DMS53 treated with DMSO at 0.1 percent for 48 hours (cell line): Measurements from ENCODE around the gene HOXA13.

ENCODE experiments used
- DNase-seq: peaks from one replicate; lab custom pipeline; 2025; ENCODE audit not compliant: unreplicated experiment; lab: John Stamatoyannopoulos, UW

HOXA13 gene

DNA sequence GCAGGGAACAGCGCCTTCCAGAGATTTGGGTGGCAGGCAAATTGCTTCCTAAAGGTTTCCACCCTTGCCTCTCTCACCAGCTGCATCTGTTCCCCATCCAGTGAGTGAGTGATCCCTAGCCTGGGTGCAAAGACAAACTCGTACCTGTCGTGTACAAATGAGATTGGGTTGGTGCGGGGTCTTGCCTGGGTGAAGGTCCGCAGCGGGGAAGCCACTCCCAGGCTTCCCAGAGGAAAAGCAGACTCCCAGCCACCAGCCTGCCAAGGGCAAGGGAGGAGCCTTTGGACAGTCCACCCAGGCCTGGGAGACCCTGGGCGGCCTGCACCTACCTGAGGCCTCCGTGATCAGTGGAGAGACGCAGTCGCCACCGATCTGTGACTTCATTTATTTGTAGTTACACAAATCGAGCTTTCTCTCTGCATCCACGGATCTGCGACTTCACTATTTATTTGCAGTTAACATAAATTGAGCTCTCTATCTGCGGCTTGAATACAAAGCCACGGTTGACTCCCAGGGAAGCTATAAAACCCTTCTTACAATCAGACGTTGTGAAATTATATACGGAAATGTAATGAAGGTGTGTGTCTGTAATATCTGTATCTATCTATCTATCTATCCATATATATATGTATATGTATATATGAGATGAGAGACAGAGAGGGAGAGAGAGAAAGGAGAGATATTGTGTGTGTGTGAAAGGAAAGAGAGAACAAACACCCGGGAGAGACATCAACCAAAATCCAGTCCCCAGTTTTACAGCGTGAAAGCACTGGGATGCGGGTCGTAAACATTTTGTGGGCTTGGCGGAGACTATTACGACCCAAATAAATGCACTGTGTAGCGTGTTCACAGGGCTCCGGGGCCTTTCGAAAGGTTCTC lies 40.4 kb downstream of the HOXA13 start:
- DNase-seq: no peak

DNA sequence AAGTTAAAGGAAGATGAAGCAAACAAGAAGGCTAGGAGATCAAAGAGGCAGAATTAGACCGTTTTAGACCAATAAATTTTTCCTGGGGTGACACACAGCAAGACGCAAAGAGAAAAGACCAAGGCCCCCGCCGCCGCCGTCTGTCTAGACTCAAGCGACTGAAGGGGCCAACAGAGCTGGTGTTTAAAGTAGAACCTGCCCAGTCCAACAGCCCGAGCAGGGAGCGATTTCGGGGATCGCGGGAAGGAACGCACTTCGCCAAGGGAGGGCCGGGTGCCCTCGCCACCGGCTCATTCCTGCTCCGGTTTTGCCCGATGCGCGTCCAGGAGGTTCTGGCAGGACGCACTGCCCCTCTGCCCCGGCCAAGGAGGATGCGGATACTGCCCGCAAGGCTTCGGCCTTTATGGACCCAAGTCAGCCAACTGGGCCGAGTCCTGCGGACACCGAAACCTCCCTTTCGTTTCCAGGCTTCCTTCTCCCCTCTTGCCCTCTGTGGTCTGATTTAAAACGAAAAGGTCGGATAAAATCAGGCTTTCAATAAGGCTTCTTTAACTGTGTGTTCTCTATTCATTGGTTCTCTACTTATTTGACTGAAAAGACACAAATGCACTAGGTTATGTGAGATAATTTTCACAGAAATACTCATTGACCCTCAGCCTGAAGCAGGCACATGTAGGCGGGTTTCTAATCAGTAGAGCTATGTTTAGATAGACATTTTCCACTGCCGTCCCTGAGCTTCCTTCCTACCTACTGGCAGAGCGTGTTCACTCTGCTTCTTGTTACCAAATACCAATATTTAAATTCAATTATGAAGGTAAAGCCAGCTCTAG lies 41.2 kb downstream of the HOXA13 start:
- DNase-seq: no peak

DNA sequence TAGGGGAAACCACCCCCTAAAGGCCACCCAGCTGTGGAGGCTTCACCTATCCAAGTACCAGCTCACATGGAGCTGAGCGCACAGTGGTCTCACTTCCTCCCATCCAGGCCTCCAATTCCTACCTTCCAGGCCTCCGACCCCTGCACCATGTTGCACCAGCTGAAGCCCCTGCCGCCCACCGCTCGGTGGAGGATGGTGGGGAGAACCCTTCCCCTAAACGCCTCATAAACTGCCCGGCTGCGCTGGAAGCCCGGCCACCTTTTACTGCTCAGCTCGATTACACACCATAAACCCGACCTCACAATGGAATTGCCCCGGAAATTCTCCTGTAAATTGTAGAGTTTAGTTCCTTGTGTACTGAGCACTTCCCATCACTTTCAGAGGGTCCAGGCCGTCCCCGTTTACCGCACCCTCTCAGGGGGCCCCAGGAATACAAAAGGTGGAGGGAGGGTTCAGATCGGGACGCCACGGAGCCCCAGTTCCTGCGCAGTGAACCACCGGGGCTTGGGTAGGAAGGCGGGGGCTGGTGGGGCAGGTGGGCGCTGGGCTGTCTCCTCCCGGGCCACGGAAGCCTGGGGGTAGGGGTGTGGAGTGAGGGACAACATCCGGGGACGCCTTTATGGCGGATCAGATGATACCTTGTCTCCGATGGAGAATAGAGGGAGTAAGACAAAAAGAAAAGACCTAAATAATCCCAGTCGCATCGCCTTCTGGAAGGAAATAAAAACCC lies 42.0 kb downstream of the HOXA13 start:
- DNase-seq: no peak

DNA sequence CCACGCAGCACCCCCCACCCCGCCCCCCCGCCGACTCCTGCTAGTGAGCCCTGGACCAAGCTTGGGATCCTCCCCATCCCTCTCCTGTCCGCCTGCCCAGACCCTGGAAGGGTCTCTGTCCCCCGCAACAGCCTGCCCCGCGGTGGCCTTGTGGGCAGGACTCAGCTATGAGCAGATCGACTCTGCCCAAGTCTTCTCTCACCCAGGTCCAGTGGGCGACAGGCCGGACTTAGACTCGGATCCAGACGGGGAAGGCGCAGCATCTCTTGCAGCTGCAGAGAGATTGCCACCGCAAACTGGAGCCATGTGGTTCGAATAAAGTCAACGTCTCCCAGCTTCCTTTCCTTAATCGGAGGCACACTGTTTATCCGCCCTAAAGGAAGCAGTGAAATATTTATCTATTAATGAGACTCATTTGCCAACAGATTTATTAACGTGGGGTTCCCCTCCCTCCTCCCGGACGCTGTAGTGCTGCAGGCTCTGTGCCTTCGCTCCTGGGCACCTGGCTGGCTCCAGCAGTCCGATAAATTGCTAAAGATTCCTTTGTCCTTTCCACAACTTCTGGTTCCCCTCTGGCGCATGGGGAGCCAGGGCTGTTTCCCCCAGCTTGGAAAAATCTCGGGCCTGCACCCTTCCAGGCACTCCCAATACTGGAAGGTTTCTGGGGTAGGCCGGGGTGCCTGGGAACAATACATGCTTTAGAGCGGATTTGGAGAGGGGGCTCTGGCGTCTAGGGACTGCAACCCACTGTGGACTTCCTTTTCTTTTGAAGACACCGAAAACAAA lies 42.8 kb downstream of the HOXA13 start:
- DNase-seq: no peak

DNA sequence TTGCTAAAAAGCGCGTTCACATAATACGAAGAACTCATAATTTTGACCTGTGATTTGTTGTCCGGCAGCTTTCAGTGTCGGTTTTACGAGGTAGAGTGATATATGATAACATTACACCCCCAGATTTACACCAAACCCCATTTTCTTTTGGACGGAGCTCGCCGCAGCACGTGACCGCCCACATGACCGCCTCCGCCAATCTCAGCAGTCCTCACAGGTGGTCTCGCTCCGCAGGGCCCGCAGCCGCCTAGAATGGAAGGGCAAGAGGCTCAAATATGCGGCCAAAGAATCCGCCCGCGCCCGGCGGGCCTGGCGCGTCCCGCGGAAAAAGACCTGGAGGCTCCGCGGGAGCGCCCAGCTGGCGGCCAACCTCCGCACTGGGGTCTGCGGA lies 43.4 kb downstream of the HOXA13 start, which contains the start of gene HOXA7:
HOXA7 (minus strand) TSS at position 168 of the 391 bp plus-strand sequence; CDS start at position 38, 130 bp downstream.
- no peak for DNase-seq

DNA sequence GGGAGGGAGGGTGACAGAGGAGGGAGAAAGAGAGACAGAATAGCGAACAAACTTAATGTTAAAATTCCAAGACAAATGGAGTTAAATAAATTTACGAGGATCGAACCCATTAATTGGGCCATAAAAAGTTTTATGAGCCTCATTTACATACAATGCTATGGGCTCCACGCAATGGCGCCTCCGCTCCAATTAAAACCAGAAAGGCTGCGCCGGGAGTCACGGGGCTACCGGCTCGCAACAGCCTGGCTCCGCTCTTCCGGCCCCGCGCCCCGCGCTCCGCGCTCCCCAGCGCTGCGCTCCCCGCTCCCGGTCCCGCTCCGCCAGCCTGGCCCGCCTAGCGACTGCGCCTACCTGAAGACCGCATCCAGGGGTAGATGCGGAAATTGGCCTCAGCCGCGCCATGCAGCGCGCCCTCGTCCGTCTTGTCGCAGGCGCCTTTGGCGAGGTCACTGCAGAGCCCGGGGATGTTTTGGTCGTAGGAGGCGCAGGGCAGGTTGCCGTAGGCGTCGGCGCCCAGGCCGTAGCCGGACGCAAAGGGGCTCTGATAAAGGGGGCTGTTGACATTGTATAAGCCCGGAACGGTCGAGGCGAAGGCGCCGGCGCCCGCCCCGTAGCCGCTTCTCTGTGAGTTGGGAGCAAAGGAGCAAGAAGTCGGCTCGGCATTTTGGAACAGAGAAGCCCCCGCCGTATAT lies 43.9 kb downstream of the HOXA13 start:
- no peak for DNase-seq

DNA sequence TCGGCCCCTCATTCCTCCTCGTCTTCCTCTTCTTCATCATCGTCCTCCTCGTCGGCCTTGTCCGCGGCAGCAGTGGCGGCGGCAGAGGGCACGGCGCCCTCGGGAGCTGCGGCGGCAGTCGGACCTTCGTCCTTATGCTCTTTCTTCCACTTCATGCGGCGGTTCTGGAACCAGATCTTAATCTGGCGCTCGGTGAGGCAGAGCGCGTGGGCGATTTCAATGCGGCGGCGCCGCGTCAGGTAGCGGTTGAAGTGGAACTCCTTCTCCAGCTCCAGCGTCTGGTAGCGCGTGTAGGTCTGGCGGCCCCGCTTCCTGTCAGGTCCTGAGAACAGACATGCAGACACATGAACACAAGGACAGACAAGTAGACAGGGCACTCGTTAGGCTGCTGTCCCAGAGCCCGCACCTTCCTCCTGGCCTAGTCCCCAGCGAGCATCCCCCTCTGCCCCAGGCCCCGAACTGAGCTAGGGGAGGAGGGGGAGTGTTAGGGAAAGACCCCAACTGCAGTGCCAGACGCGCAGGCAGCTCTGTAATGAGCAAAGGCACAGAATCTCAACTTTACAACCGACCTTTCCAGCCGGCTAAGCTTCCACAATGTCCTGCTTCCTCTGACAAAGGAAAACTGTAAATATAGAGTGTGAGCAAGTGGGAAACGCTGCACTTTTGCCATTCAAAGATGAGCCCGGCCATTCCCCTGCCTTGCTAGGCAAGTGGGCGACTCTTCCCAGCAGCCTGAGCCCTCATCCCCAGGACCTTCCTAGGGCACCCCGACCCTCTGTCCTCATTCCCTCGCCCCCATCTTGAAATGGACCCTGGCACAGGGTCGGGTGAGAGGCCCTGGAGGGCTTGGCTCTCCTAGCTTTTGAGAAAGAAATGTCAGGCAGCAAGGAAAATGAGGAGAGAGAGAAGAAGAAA lies 44.7 kb downstream of the HOXA13 start:
- DNase-seq: peak; percentile 34

DNA sequence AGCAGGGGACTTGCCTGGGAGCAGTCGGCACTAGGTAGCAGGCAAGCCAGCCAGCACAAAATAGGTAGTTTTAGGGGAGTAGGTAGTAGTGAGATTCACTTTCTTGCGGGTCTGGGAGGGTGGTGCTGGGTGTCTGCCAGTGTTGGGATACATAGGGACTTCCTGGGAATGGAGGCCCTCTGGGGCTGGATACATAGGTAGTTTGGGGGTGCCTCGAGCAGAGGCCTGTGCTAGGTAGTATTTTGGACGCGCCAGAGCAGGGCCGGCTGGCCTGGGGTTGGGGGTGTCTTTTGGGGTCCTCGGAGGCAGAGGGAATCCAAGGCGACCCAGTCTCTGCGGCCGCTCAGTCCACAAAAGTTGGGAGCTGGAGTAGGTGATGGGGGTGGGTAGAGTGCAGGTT lies 45.5 kb downstream of the HOXA13 start:
- DNase-seq: no peak

DNA sequence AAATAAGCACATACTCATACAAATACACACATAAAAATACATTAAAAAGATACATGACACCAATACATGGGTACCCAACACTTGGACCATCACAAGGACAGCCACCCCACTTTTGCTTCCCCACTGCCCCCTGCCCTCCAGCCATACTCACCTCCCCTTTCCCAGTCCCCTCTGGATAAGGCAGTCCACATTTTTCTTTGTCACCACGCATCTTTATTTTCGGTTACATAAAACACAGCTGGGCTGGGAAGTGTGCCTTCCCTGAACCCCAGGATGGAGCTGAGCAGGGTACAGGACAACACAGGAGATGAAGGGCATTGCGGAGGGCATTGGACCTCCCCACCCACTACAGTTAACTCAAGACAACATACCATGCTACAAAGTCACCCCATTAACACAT lies 46.4 kb downstream of the HOXA13 start:
- DNase-seq: no peak

DNA sequence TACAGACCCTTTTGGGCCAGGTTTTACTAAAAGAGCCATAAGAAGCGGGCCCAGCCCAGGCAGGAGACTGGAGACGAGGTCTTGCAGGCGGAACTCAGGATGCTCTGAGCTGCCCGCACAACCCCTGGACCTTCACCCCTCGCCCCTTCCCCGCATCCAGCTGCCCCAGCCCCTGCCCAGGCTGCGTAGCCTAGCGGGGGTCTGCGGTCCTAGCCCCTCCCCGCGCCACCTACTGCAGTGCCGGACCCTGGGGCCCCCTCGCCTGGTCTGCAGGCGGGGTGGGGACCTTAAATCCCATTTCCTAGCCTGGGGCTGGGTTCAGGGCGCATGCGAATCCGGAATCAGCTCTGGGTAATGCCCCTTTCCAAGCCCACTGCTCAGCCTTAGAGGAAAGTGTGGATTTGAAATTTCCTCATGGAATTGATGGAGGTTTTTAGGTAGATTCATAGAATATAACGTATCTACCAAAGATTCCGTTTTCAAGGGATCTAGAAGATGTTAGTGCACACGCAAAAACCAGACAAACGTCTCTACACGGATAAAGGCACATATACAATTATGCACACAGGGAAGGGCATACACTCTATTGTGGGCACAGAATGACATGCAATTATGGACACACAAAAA lies 47.0 kb downstream of the HOXA13 start:
- DNase-seq: no peak

DNA sequence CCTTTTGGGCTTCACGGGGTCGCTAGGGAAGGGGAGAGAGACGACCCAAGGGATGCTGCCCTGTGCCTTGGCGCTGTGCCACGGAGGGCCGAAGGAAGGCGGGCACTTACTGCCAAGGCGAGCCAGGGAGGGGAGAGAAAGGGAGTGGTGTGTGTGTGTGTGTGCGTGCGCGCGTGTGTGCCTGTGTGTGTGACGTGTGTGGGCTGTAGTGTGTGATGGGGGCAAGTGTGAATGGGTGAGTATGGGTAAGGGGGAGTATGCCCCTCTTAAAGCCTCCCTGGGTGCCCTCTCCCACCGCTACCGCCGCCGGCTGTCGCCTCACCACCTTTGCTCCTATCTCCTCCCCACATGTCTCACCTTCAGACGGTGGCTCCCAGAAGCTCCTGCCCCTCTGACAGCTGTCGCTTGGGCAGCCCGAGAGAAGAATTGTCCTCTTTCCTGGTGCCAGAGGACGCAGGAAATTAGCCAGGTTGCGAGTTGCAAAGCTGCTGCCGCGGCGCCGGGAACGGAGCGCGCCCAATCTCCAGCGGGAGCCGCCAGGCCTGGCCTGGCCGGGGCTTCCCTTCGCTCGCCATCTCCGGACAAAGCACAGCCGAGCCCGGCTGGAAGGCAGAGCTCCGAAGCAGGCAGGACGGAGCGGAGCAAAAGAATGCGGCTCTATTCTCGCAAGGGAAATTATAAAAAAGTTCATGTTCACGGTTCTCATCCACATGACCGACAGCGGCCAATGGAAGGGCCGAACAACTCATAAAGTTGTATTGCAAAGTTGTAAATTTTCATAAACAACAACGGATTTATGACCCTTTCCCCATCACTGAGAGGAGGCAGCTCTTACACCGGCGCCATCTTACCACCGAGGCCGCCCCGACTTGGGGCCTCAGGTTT lies 47.7 kb downstream of the HOXA13 start, which contains the start of gene HOXA3:
HOXA3 (minus strand) TSS at position 653 of the 885 bp plus-strand sequence. CDS start 41,943 bp downstream, outside the sequence.
- DNase-seq: peak; percentile 57

DNA sequence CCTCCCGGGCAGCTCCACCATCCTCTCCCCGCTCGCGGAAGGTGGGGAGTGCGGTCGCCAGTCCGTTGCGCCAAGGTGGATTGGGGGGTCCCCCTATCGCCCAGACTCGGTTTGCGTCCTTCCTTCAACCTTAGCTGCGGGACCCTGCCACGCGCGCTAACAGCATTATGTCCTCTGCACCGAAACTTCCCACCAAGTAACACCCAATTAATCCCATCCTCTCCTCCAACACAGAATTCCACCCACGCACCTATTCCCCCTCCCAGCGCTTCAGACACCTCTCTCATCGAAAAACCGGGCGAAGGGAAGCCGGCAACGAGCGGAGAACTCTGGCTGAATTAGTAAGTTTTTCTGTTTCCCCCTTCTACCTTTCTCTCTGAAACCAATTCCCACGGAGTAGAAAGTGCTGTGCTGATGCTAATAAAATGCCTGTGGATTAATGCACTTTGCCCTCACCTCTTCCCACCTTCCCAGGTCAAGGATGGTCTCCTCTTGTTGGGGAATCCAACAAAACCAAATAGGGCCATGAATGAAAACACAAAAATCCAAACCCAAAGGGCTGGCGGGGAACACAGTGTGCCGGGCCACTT lies 48.5 kb downstream of the HOXA13 start:
- DNase-seq: no peak

DNA sequence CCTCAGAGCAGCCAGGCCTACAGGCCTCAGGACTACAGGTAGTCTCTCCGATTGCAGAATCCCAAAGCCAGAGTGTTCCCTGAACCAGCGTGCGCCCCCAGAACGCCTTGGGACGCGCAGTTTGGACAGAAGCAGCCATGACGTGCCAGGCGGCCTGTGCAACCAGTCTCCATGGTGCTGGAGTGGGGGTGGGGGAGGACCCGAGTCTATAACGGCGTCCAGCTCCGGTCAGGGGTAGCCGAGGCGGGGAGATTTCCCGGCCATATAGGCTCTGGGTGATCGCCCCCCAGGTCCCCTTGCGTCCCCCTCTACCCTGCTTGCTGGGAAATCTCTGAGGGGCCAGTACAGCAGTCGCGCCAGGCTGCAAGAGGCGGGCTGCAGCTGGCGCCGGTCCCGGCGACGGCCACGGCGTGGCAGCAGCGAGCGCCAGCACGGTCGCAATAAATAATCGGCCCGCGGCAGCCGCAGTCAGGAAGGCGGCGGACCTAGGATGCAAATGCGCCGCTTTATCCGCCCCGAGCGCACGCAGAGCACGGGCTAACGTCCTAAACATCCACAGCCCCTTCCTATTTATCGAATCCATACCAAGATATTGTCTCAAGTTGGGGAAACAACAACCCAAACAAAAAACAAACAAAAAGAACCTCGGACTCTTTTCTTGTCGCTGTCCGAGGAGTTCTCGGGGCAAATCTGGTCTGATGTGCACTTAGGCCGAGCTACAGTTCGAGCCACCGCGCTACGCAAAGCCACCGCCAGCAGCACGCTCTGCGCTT lies 49.1 kb downstream of the HOXA13 start:
- DNase-seq: peak; percentile 90

DNA sequence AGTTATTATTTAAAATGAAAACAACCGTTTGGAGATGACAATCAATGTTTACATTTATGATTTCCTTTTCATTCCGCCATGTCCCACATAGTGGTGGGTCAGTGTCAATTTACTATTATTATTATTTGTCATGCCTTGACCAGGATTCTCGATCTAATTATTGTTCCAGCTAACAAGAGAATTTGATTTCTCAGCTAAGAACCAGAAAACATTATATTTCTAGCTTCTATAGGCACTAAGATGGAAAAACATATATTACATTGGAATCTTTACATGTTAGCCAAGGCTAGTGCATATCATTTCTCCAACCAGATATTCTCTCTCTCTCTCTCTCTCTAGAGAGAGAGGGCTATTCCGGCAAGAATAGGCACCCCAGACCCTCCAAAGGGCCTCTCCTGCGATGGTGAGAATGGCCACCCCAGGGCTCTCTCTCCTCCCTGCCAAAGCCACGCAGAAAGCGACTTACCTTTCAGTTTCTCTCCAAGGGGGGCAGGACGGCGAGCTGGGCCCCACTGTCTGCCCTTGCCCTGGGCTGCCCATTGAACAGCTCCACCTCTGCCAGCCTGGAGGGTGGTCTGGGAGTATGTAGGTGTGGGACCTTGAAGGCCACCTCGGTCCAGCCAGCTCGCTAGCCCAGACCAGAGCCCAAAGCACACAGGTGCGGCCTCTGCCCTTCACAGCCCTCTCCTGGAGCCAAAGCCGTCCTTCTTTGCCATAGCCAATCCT lies 49.9 kb downstream of the HOXA13 start:
- DNase-seq: no peak
